GM19438 (cell line): ENCODE results near the gene AFF3.

Source experiments
- ATAC-seq: cut with Tn5 transposase; IDR thresholded peaks from one replicate; pipeline ENCODE4 v1.9.1; 2021; ENCODE audit warnings: low read depth; ENCODE audit not compliant: unreplicated experiment

Gene AFF3

GRCh38 chr2:99846462-99847107 is 295.8 kb downstream of the AFF3 start:
- no peak for ATAC-seq

- ATAC-seq, result no peak
Measured at GRCh38 chr2:99845296-99845695, 297.1 kb downstream of the AFF3 start.

DNA sequence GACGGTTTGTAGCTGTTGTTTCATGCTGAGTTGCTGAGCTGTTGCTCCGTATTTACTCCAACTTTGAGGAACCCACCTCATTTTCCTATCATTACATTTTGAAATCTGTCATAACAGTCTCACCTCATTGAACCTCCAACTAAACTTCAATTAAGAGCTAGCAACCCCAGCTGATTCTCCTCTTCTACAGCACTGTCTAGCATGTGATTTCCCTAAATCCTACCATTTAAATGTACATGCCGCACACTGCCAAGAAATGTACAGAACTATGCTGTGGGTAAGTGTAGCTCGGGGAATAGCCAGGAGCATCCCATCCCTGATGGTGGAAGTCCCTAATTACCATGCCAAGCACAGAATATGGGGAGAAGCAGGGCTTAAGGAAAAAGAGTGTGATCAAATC is 299.9 kb downstream of the AFF3 start:
- ATAC-seq, result no peak

DNA sequence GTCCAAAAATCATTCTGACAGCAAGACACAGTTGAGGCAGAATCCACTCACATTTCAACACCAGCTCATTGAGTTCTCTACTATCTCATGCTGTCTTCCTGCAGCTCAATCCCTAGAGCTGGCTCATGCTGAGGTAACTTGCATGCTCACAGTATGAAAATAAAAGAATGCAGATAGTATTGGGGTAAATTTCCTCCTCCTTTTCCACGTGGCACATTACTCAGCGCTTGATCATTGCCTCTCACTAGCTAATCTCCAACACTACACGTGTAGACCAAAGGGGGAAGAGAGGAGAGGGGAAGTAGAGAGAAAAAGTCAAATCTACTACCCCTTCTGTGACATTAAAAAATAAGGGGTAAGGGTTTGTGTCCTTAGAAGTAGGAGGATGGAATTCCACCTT is 300.6 kb downstream of the AFF3 start:
- ATAC-seq, result no peak

DNA sequence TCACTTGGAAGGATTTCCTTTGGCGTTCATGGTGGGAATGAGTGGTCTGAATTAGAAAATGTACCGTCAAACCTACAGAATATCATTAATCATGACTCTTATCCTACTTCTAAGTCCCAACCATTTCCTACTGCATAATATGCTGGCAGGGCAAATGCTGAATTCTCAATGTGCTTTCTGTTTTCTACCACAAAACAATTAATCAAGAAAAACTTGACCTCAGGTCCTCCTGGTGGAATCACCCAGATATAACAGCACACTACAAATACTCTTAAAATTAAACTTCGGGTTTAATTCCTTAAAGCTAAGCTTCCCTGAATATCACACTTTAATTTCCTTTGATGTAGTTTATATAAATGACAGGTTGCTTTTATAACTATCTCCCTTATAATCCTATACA is 301.6 kb downstream of the AFF3 start:
- ATAC-seq, result no peak

DNA sequence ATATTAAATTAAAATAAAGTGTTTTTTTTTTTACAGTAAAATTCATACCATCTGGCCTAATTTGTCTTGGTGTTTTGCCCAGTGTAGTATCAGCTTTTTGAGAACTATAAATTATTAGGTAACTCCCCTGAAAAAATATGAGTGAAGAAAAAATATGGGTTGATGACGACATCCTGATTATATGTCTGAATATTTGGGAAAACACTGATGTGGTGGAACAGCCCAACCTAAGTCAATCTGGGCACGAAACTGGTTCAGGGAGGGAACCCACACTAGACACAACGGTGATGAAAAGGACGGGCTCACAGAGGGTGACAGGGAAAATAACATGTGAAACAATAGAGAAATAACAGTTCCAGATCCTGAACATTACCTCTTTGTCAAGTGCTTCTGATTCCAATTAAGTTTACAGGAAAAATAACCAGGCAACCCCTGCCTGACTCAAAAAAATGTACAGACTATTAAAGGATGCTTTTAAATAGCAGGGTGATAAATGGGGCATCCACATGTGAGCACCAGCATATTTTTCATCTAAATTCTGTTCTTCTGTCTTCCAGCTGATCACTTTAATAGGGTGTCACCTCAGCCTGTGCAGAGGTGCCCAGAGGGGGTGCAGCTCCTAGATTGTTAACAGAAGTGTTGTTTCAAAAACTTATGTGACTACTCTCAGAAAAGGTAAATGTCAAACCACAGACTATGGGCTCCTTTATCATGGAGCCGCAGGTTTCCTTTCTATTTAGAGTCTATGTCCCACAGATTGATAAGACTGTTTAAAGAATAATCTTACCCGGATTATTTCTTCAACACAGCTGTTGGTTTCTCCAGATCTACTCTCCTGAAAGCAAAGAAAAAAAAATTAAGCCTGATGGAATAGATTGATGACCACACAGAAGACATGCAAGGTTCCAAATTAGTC is 305.4 kb downstream of the AFF3 start:
- no peak for ATAC-seq

GRCh38 chr2:99834426-99834825 is 308.0 kb downstream of the AFF3 start:
- ATAC-seq, result no peak

- no peak for ATAC-seq
Measured at GRCh38 chr2:99833586-99834201, 308.7 kb downstream of the AFF3 start.

- no peak for ATAC-seq
Measured at GRCh38 chr2:99832926-99833325, 309.5 kb downstream of the AFF3 start.

DNA sequence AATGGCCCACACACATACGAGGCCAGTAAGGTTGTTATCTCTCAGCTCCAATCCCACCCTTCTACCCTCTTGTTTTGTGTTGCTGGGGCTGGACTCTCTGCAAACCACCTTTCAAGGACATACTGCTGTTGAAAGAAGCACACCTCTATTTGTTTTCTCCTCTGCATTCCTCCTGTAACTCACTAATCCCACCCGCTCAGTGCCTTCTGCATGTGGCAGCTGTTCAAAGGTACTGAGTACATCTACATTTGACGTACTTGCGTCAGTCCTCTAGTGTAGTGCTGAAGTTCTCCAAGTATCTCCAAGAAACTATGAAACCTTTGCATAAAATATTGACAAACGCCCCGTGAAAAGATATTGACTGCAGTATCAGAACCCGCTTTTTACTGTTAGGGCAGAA is 310.6 kb downstream of the AFF3 start:
- no peak for ATAC-seq

GRCh38 chr2:99827296-99827999 is 314.9 kb downstream of the AFF3 start:
- no peak for ATAC-seq

- no peak for ATAC-seq
Measured at GRCh38 chr2:99825630-99826029, 316.8 kb downstream of the AFF3 start.

DNA sequence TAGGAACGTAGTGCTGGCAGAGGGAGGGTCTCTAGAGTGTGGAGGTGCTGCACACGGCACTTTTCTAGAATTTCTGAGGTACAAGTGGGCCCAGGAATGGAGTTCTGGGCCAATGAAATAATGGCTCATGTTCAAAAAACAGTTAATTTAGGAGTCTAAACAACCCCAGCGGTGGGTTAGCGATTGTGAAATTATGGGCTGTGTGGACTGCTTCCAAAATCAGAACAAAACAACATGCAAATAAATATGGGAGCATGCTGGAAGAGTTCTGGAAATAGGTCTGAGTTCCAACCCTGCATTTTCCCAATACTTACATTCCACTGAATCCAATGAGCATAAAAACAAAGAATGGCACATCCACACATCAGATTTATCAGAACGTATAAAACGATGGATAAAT is 317.6 kb downstream of the AFF3 start:
- ATAC-seq, result no peak

- no peak for ATAC-seq
Measured at GRCh38 chr2:99822474-99823207, 319.7 kb downstream of the AFF3 start.

DNA sequence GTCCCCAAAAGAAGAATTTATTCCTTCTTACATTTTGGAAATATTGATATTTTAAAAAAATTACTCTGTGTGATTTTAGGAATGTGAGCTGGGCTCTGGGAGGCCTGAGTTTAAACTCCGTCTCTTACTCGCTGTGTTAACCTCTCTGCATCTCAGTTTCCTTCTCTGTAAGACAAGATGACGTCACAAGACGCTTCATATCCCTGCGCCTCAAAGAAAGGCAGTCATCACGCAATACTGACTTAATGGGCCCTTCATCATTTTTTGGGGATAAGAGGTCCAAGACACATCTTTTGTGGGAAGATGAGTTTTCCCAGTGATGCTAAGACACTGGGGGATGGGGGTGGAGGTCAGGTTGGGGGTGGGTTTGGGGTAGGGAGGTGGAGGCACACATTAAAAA is 320.4 kb downstream of the AFF3 start:
- no peak for ATAC-seq

DNA sequence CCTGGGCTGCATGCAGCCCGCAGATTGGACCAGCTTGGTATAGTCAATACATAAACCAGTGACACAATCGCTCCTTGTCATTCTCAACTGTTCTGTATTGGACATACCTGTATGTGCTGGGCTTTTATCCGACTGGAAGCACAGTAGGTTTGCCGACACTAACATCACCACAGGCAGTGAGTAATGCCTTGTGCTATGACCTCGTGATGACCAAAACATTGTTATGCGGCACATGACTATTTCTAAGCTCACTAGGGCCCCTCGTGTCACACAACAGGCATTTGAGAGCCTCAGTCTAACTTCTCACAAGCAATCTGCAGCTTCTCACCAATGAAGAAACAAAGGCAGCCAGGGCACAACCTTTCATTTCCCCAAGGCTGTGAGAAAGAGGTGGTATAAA is 320.8 kb downstream of the AFF3 start:
- no peak for ATAC-seq

DNA sequence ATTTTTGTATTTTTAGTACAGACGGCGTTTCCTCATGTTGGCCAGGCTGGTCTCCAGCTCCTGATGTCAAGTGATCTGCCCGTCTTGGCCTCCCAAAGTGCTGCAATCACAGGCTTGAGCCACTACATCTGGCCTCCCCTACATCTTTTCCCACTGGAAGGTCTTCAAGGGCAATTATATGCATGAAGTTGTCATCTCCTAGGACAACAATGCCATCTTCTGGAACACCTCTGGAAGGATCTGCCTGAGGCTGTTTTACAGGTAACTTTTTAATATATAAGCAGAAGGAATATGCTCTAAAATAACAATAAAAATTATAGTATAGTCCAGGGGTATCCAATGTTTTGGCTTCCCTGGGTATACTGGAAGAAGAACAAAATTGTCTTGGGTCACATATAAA is 321.4 kb downstream of the AFF3 start:
- no peak for ATAC-seq

GRCh38 chr2:99819766-99820165 is 322.6 kb downstream of the AFF3 start:
- no peak for ATAC-seq

DNA sequence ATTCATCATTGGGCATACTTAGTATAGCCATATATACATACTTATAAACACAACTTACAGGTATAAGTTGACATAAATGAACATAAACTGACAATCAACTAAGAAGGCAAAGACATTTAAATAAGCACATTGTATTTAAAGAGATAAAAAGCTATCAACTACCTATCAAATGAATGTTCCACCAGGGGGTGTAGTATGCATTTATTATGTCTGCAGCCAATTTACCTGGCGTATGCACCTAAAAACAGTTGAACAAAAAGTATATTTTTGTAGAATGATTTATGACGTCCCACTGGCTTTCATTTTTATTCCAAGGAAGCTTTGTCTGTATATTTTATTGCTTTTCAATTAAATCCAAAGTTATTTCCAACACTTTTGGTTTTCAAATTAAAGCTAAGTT is 323.5 kb downstream of the AFF3 start:
- no peak for ATAC-seq

GRCh38 chr2:99816908-99817307 is 325.5 kb downstream of the AFF3 start:
- no peak for ATAC-seq
